DND-41 (cell line): ENCODE data around the gene PPP4R3A.
"Not testable (repeated sequence)": the region's sequence is repeated elsewhere in the genome, so short reads cannot be mapped to it uniquely, and the experiment has no call there.

Source experiments
- ATAC-seq: fragments of 200-7000 bp; cut with Tn5 transposase; 3 replicates; pipeline ENCODE4 v1.9.1; 2021; ENCODE audit warnings: low read depth; ENCODE audit not compliant: insufficient read depth
- DNase-seq: peaks from one replicate; pipeline ENCODE4 v3.0.0-alpha.2; 2020
- H2AFZ ChIP-seq: 2 replicates; pipeline ENCODE4 v1.6.0; 2012; ENCODE audit warnings: low read depth, low read length
- H3K27ac ChIP-seq: 2 replicates; pipeline ENCODE4 v1.5.1; 2012; ENCODE audit warnings: low read length, inconsistent platforms
- H3K27me3 ChIP-seq: fragments of 200-600 bp; sonication (generic); 2 replicates; pipeline ENCODE4 v1.6.0; 2012; ENCODE audit warnings: low read length, mild to moderate bottlenecking, inconsistent platforms; ENCODE audit not compliant: insufficient read depth, poor library complexity
- H3K36me3 ChIP-seq: 2 replicates; pipeline ENCODE4 v1.5.1; 2012; ENCODE audit warnings: low read length, inconsistent platforms; ENCODE audit not compliant: insufficient read depth
- H3K4me1 ChIP-seq: 2 replicates; pipeline ENCODE4 v1.5.1; 2012; ENCODE audit warnings: mild to moderate bottlenecking, low read length; ENCODE audit not compliant: insufficient read depth
- H3K4me2 ChIP-seq: 2 replicates; pipeline ENCODE4 v1.6.0; 2012; ENCODE audit warnings: mild to moderate bottlenecking, moderate library complexity, low read length, inconsistent platforms; ENCODE audit not compliant: insufficient read depth
- H3K4me3 ChIP-seq, 2 experiments: fragments of 200-600 bp in 1 of 2; shearing (Covaris generic) in 1 of 2; 2 replicates each; pipeline ENCODE4 v1.5.1; 2012 to 2016; ENCODE audit warnings: inconsistent platforms in 2 of 2, low read length in 2 of 2, mild to moderate bottlenecking in 2 of 2, low read depth in 1 of 2, moderate library complexity in 1 of 2
- H3K79me2 ChIP-seq: 2 replicates; pipeline ENCODE4 v1.6.0; 2012; ENCODE audit warnings: low read length, inconsistent platforms; ENCODE audit not compliant: insufficient read depth
- H3K9ac ChIP-seq: 2 replicates; pipeline ENCODE4 v1.6.0; 2012; ENCODE audit warnings: low read depth, mild to moderate bottlenecking, inconsistent platforms, low read length, moderate library complexity
- H3K9me3 ChIP-seq: 2 replicates; pipeline ENCODE4 v1.5.1; 2012; ENCODE audit warnings: low read length, moderate library complexity, mild to moderate bottlenecking, inconsistent platforms; ENCODE audit not compliant: insufficient read depth, severe bottlenecking
- H4K20me1 ChIP-seq: 2 replicates; pipeline ENCODE4 v1.6.0; 2012; ENCODE audit warnings: low read length; ENCODE audit not compliant: insufficient read depth
- EZH2 ChIP-seq: IDR thresholded peaks from 3 replicates; pipeline ENCODE4 v1.6.1; 2012; ENCODE audit warnings: borderline replicate concordance, low read depth, mild to moderate bottlenecking, moderate library complexity, low read length, inconsistent platforms; ENCODE audit not compliant: severe bottlenecking
- TF ChIP-seq, protein P1 (sequence below): IDR thresholded peaks from 2 replicates; pipeline ENCODE4 v1.5.1; 2012; ENCODE audit warnings: borderline replicate concordance, low read length, moderate library complexity, mild to moderate bottlenecking; ENCODE audit not compliant: poor library complexity, severe bottlenecking; ENCODE audit errors: extremely low read depth

The PPP4R3A gene

DNA sequence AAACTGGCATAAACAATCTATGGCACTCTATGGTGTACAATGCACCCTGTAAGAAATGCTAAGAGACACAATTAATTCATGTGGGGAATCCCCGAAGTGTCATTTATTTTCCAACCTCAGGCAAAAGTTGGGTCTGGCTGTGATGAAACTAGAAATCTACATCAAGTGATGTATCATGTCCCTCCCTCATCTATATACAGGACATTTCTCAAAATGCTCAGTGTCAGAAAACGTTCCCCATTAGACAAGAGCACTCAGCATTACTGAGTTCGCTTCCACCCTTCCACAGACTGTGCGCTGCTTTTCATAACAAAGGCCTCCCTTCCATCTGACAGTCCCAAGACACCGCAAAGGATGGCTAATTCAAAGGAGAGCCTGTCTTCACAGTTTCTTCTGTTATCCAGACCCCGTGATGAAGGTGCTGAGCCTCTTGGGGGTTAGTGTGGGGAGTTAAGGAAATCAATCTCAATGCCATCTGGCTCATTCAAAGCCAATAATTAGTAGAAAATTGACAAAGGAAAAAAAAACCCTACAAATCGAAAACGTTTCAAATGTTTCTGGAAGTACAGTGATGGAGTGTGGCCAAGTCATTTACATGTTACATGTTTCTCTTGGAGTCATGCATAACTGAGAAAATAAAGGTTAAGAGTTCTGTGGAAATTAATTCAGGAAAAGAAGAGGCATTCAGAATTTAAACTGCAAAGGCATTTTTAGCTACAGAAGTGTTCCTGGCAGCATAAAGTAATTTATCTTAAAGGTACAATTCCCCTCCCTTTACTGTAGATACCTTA, 100.0 kb downstream of the PPP4R3A start:
- Histone ChIP-seq H3K4me1 (peaks cover 37% of the 10 kb centered on the region), H3K9ac (no peak overlapping the region), H3K79me2 (peaks cover 100% of the 10 kb centered on the region), H3K9me3 (no peaks in the 10 kb centered on the region), H2AFZ (no peak overlapping the region), H3K4me2 (no peak overlapping the region), H4K20me1 (peaks cover 78% of the 10 kb centered on the region), H3K27me3 (no peaks in the 10 kb centered on the region), H3K4me3 (no peak overlapping the region), H3K36me3 (peaks cover 80% of the 10 kb centered on the region), H3K27ac (no peak overlapping the region)
- TF ChIP-seq, protein P1, sequence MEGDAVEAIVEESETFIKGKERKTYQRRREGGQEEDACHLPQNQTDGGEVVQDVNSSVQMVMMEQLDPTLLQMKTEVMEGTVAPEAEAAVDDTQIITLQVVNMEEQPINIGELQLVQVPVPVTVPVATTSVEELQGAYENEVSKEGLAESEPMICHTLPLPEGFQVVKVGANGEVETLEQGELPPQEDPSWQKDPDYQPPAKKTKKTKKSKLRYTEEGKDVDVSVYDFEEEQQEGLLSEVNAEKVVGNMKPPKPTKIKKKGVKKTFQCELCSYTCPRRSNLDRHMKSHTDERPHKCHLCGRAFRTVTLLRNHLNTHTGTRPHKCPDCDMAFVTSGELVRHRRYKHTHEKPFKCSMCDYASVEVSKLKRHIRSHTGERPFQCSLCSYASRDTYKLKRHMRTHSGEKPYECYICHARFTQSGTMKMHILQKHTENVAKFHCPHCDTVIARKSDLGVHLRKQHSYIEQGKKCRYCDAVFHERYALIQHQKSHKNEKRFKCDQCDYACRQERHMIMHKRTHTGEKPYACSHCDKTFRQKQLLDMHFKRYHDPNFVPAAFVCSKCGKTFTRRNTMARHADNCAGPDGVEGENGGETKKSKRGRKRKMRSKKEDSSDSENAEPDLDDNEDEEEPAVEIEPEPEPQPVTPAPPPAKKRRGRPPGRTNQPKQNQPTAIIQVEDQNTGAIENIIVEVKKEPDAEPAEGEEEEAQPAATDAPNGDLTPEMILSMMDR, result no peak
- TF ChIP-seq EZH2, result no peak
- DNase-seq (no peak), ATAC-seq (no peak)

- H3K79me2 ChIP-seq, result peaks cover 98% of the 10 kb centered on the region
- H3K4me3 ChIP-seq, H2AFZ ChIP-seq, H3K9ac ChIP-seq, H3K27ac ChIP-seq, H3K27me3 ChIP-seq, ATAC-seq, H3K9me3 ChIP-seq, H3K4me2 ChIP-seq, DNase-seq: not testable (repeated sequence)
- peaks cover 76% of the 10 kb centered on the region for H4K20me1 ChIP-seq
- peaks cover 28% of the 10 kb centered on the region for H3K4me1 ChIP-seq
- H3K36me3 ChIP-seq, result peaks cover 73% of the 10 kb centered on the region
Observed at GRCh38 chr14:91409240-91409639, 100.9 kb downstream of the PPP4R3A start.
